Endothelial cell of umbilical vein (primary cell): ENCODE results near the gene ADAMTS19. TPM values are rescaled to one million over a fixed set of nuclear protein-coding genes. Genes with fewer than 3 reads are reported as not detected.

Experiments used
- BruUV-seq: library from RNA; stranded (reverse); fragments of 400-500 nt; replicated peaks from 2 replicates; lab custom pipeline; 2021; lab: Mats Ljungman, UMichigan
- CTCF ChIA-PET: fragments of 300-600, 350-600 bp; sonication (Branson Sonifier 250); formaldehyde crosslinking; loops from one replicate; lab custom pipeline; 2021; ENCODE audit warnings: antibody characterized with exemption, inconsistent platforms; lab: Charles Lee
- POLR2A ChIA-PET: fragments of 300-600, 350-600 bp; sonication (Branson Sonifier 250); formaldehyde crosslinking; loops from one replicate; lab custom pipeline; 2021; ENCODE audit warnings: antibody characterized with exemption, inconsistent platforms; lab: Charles Lee
- DNase-seq: peaks from one replicate; pipeline ENCODE4 v3.0.0-alpha.2; 2011; ENCODE audit warnings: low read depth, low spot score
- FAIRE-seq: peaks from 2 replicates; lab custom pipeline; 2011; peaks lifted over from hg19 to GRCh38; lab: Jason Lieb, UNC
- H2AFZ ChIP-seq: 2 replicates; pipeline ENCODE4 v1.6.0; 2012; ENCODE audit warnings: low read depth, low read length, control low read depth, inconsistent platforms
- H3K27ac ChIP-seq: 2 replicates; pipeline ENCODE4 v1.5.1; 2011; ENCODE audit warnings: low read depth, mild to moderate bottlenecking, control low read depth, low read length, moderate library complexity; ENCODE audit not compliant: insufficient read depth
- H3K27me3 ChIP-seq, 2 experiments: 2 replicates each; pipeline versions ENCODE4 v1.6.0 to v1.6.1; 2011; ENCODE audit warnings: low read length in 2 of 2, mixed read lengths in 1 of 2; ENCODE audit not compliant: control insufficient read depth in 2 of 2, insufficient read depth in 2 of 2
- H3K36me3 ChIP-seq, 2 experiments: 2 replicates in 1 of 2; 3 replicates in 1 of 2; pipeline ENCODE4 v1.5.1; 2011; ENCODE audit warnings: low read length in 2 of 2, mild to moderate bottlenecking in 1 of 2, moderate library complexity in 1 of 2; ENCODE audit not compliant: control insufficient read depth in 2 of 2, insufficient read depth in 2 of 2; ENCODE audit errors: extremely low read depth in 1 of 2
- H3K4me1 ChIP-seq: 3 replicates; pipeline ENCODE4 v1.5.1; 2011; ENCODE audit warnings: mild to moderate bottlenecking, low read length; ENCODE audit not compliant: control insufficient read depth, insufficient read depth; ENCODE audit errors: extremely low read depth
- H3K4me2 ChIP-seq: 2 replicates; pipeline ENCODE4 v1.6.1; 2011; ENCODE audit warnings: low read length, control low read depth, mixed read lengths; ENCODE audit not compliant: insufficient read depth
- H3K4me3 ChIP-seq, 3 experiments: fragments of 200-600 bp in 1 of 3; sonication (generic), shearing (Covaris generic) in 1 of 3; replicated peaks in 1 of 3; 2 replicates each; pipeline ENCODE4 v1.5.1; 2011 to 2016; ENCODE audit warnings: control low read depth in 3 of 3, low read length in 3 of 3, mild to moderate bottlenecking in 2 of 3, inconsistent platforms in 1 of 3, low read depth in 1 of 3, moderate library complexity in 1 of 3; ENCODE audit not compliant: insufficient read depth in 1 of 3
- H3K79me2 ChIP-seq: 2 replicates; pipeline ENCODE4 v1.6.0; 2012; ENCODE audit warnings: low read length, inconsistent platforms; ENCODE audit not compliant: control insufficient read depth, insufficient read depth
- H3K9ac ChIP-seq: replicated peaks from 2 replicates; pipeline ENCODE3; 2011; ENCODE audit warnings: low read length, control low read depth; ENCODE audit not compliant: insufficient read depth; ENCODE audit errors: extremely low read depth
- H3K9me1 ChIP-seq: replicated peaks from 3 replicates; pipeline ENCODE4 v1.6.0; 2011; ENCODE audit warnings: mild to moderate bottlenecking, low read length; ENCODE audit not compliant: control insufficient read depth, insufficient read depth; ENCODE audit errors: extremely low read depth
- H3K9me3 ChIP-seq: replicated peaks from 2 replicates; pipeline ENCODE4 v1.5.1; 2012; ENCODE audit warnings: low read length, inconsistent platforms; ENCODE audit not compliant: control insufficient read depth, insufficient read depth
- H4K20me1 ChIP-seq: replicated peaks from 2 replicates; pipeline ENCODE3; 2011; ENCODE audit warnings: mild to moderate bottlenecking, low read length; ENCODE audit not compliant: control insufficient read depth, insufficient read depth; ENCODE audit errors: extremely low read depth
- CTCF ChIP-seq, 2 donors: IDR thresholded peaks; 1 replicate in 1 of 2; 2 replicates in 1 of 2; pipeline ENCODE4 v1.5.1; 2011; ENCODE audit warnings: low read length in 2 of 2, mild to moderate bottlenecking in 2 of 2, moderate library complexity in 2 of 2, control low read depth in 1 of 2, inconsistent platforms in 1 of 2, low read depth in 1 of 2; ENCODE audit not compliant: insufficient read depth in 1 of 2; ENCODE audit errors: extremely low read depth in 1 of 2
- EZH2 ChIP-seq: IDR thresholded peaks from 2 replicates; pipeline ENCODE4 v1.6.1; 2012; ENCODE audit warnings: borderline replicate concordance, low read depth, mild to moderate bottlenecking, moderate library complexity, low read length, inconsistent platforms; ENCODE audit not compliant: severe bottlenecking
- FOS ChIP-seq: IDR thresholded peaks from 2 replicates; pipeline ENCODE4 v1.6.1; 2011; ENCODE audit warnings: mild to moderate bottlenecking, low read length, moderate library complexity, borderline replicate concordance; ENCODE audit not compliant: insufficient read depth
- GATA2 ChIP-seq: IDR thresholded peaks from 2 replicates; pipeline ENCODE4 v1.7.0; 2011; ENCODE audit warnings: low read depth, mild to moderate bottlenecking, moderate library complexity, mixed read lengths, low read length; ENCODE audit not compliant: insufficient read length, insufficient read depth
- JUN ChIP-seq: IDR thresholded peaks from 2 replicates; pipeline ENCODE4 v1.6.1; 2011; ENCODE audit warnings: borderline replicate concordance, low read depth; ENCODE audit not compliant: insufficient read length, insufficient read depth
- MAX ChIP-seq: IDR thresholded peaks from 2 replicates; pipeline ENCODE4 v1.6.1; 2011; ENCODE audit not compliant: insufficient read depth, insufficient read length
- MYC ChIP-seq: IDR thresholded peaks from one replicate; pipeline ENCODE4 v1.6.1; 2011; ENCODE audit warnings: mild to moderate bottlenecking, low read depth, low read length
- POLR2A ChIP-seq: IDR thresholded peaks from 2 replicates; pipeline ENCODE4 v1.6.1; 2012; ENCODE audit warnings: low read depth, mild to moderate bottlenecking, control low read depth, low read length
- POLR2AphosphoS5 ChIP-seq: IDR thresholded peaks from 2 replicates; pipeline ENCODE4 v1.6.1; 2012; ENCODE audit warnings: low read depth, mild to moderate bottlenecking, control low read depth, low read length, moderate library complexity; ENCODE audit not compliant: insufficient read depth
- dilution Hi-C: fragments of 300-500 bp; cut with MboI; formaldehyde crosslinking; loops from one replicate; pipeline ENCODE4 v1.15.0; 2019; ENCODE audit warnings: low sequenced_read_pairs; ENCODE audit not compliant: extremely low pct_ligation_motif_present
- intact Hi-C: fragments of 100-400 bp; cut with micrococcal nuclease; formaldehyde crosslinking; loops from one replicate; pipeline ENCODE4 v1.10.0; 2022
- polyA plus RNA-seq, 4 experiments: library from polyadenylated mRNA; depleted of rRNA in 3 of 4; stranded (reverse) in 3 of 4; unstranded in 1 of 4; fragments of >200 nt; gene quantifications; 2 replicates each; pipeline versions ENCODE4 v1.2.1 to v1.2.3, GENCODE V29; 2011 to 2012; ENCODE audit warnings: missing spikeins in 1 of 4
- total RNA-seq: library from RNA; stranded (reverse); gene quantifications from 2 replicates; pipeline ENCODE4 v1.2.3, GENCODE V29; 2021

ADAMTS19 gene
- total and polyA plus RNA-seq, 2 donors (not counting 3 experiments of a cell fraction or from before 2014, with no cell fraction given) = not detected

GRCh38 chr5:129689045-129689444 lies 228.9 kb downstream of the ADAMTS19 start:
- no peaks in the 10 kb centered on the region for H3K9me3 ChIP-seq
- intact Hi-C loops = no loop called here
- DNase-seq (no peak), FAIRE-seq (no peak)
- TF ChIP-seq GATA2 = no peak
- no peak for TF ChIP-seq MAX
- TF ChIP-seq EZH2 = no peak
- TF ChIP-seq POLR2A = no peak
- TF ChIP-seq MYC = no peak
- TF ChIP-seq POLR2AphosphoS5 = no peak
- no peak for TF ChIP-seq CTCF (IDR thresholded peaks at IDR 0.05; ENCODE audit: extremely low read depth in 1 of 2, insufficient read depth in 1 of 2, low read depth in 1 of 2, low read length in 2 of 2)
- TF ChIP-seq FOS = no peak
- TF ChIP-seq JUN = no peak
- H3K9ac ChIP-seq = no peak overlapping the region
- POLR2A ChIA-PET = no interaction called here
- no peaks in the 10 kb centered on the region for H3K36me3 ChIP-seq
- dilution Hi-C loops = no loop called here
- CTCF ChIA-PET = no interaction called here
- no peaks in the 10 kb centered on the region for H3K4me1 ChIP-seq
- H3K4me3 ChIP-seq = no peak overlapping the region
- BruUV-seq = no TSS peak
- no peaks in the 10 kb centered on the region for H3K27me3 ChIP-seq
- no peaks in the 10 kb centered on the region for H3K9me1 ChIP-seq
- H3K79me2 ChIP-seq = no peaks in the 10 kb centered on the region
- no peak overlapping the region for H2AFZ ChIP-seq
- H3K4me2 ChIP-seq = no peak overlapping the region
- H4K20me1 ChIP-seq = no peaks in the 10 kb centered on the region
- H3K27ac ChIP-seq = no peak overlapping the region
